Activated T-helper 2 cell treated with anti-CD3 and anti-CD28 coated beads, Interferon-gamma antibody, Interleukin-2, Interleukin-4, amounts not matched to agents 10 μg/mL and 5 μg/mL and 100 μg/mL, durations not matched to agents 14 hours and 24 hours and 36 hours (primary cell): ENCODE results near the gene LEMD2. TPM values are rescaled to one million over a fixed set of nuclear protein-coding genes. Genes with fewer than 3 reads are reported as not detected.
"Not testable (repeated sequence)": the region's sequence is repeated elsewhere in the genome, so short reads cannot be mapped to it uniquely, and the experiment has no call there.

Source experiments
- DNase-seq: peaks from one replicate; pipeline ENCODE4 v3.0.0; 2021; ENCODE audit warnings: low spot score
- H3K27ac Mint-ChIP-seq: one replicate; pipeline ENCODE4 v1.8.0; 2021; ENCODE audit warnings: mixed read lengths
- H3K27me3 Mint-ChIP-seq: one replicate; pipeline ENCODE4 v1.8.0; 2021; ENCODE audit warnings: low read depth, mixed read lengths
- H3K36me3 Mint-ChIP-seq: one replicate; pipeline ENCODE4 v1.8.0; 2021; ENCODE audit warnings: low read depth, mixed read lengths
- H3K4me1 Mint-ChIP-seq: one replicate; pipeline ENCODE4 v1.8.0; 2021; ENCODE audit warnings: low read depth, mixed read lengths
- H3K4me3 Mint-ChIP-seq: one replicate; pipeline ENCODE4 v1.8.0; 2021; ENCODE audit warnings: low read depth, mild to moderate bottlenecking, moderate library complexity, mixed read lengths
- H3K9me3 Mint-ChIP-seq: one replicate; pipeline ENCODE4 v1.8.0; 2021; ENCODE audit warnings: mixed read lengths
- intact Hi-C: fragments of 100-400 bp; cut with micrococcal nuclease; formaldehyde crosslinking; loops from one replicate; pipeline ENCODE4 v1.15.1; 2023
- total RNA-seq: library from RNA; stranded (reverse); gene quantifications from 2 replicates; pipeline ENCODE4 v1.2.3, GENCODE V29; 2022

The LEMD2 gene
- total RNA-seq = 61.7 and 66.2 TPM in 2 replicates

DNA sequence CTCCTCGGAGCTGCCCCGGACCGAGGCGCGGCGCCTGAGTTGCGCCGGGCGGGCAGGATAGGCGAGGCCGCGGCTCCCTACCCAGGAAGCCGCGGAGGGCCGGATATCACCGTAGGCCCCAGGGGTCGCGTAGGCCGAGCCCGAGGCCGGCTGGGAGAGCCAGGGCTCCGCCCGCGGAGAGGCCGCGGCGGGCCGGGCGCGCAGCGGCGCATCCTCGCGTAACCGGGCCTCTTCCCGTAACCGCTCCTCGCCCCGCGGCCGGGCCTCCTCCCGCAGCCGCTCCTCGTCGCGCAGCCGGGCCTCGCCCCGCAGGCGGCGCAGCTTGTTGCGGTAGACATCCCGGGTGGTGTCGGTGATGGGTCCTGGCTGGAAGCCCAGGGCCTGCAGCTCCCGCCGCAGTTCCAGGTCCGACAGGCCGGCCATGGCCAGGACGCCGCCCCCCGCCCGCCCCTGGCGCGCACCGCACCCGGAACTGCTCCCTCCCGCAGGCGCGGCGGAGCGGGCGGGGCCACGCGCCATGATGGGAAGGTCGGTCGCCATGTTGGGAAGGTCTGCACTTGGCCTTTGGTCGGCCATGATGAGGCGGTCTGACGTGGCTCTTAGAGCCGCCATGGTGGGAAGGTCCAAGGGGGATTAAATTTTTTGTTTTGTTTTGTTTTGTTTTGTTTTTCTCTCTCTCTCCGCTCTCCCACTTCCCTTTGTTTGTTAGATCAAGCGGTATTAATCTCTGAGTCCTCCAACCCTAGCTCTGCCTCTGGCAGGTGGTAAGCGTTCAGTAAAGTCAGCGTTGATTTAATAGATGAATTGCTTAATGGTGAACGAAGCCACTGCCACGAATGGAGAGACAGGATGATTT lies at the start of gene LEMD2:
Gene LEMD2 (minus strand): TSS at position 437 of the 856 bp plus-strand sequence. CDS start 14 bp downstream, at position 423.
- Mint-ChIP-seq H3K27ac (peak within 1 kb of the TSS; percentile 96), H3K36me3 (peaks cover 36% of the 10 kb centered on the region), H3K9me3 (no peaks in the 10 kb centered on the region), H3K4me1 (peaks cover 34% of the 10 kb centered on the region), H3K4me3 (peak within 1 kb of the TSS; percentile 92), H3K27me3 (peaks cover 7% of the 10 kb centered on the region)
- peak; percentile 91 for DNase-seq
- intact Hi-C loops = loop anchor here (2.0 to 5.0 kb wide), 2 partner anchors 78 to 113 kb away; partner anchors contain the start of gene UQCC2

DNA sequence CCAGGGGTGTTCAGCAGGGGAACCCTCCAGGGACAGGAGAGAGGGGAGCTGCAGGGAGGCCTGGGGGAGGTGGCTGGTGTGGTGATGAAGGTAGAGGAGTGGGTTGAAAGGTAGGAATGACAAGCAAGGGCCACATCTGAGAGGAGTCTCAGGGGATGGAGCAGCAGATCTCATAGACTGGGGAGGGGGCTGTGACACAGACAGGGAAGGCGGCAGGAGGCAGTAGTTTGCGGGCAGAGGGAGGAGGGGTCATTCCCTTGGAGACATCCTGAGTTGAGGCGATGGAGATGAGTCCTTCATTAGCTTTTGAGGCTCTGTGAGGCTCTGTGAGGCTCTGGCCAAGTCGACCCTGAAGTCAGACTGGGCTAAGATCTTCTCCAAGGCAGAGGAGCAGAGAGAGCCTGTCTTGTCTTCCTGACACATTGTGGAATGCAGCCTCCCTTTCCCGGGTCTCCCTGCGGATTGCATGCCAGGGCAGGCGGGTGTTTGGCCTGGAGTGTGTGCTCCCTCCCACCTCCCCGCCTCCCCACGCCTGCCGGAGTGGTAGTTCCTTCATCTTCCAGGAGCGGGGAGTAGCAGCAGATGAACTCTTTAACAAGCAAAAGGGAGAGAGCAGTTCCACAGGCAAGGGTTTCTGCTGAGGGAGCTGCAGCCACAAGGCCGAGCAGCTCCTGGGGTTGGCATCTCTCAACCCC lies 49.2 kb upstream of the LEMD2 start:
- H3K9me3 Mint-ChIP-seq = no peaks in the 10 kb centered on the region
- no peak for DNase-seq
- intact Hi-C loops = no loop called here
- H3K27me3 Mint-ChIP-seq = peaks cover 12% of the 10 kb centered on the region
- H3K36me3 Mint-ChIP-seq = no peaks in the 10 kb centered on the region
- peaks cover 16% of the 10 kb centered on the region for H3K4me1 Mint-ChIP-seq
- no peak overlapping the region for H3K27ac Mint-ChIP-seq
- H3K4me3 Mint-ChIP-seq = no peak overlapping the region

GRCh38 chr6:33836806-33837469 lies 48.0 kb upstream of the LEMD2 start:
- H3K4me1 Mint-ChIP-seq = peaks cover 16% of the 10 kb centered on the region
- H3K36me3 Mint-ChIP-seq = no peaks in the 10 kb centered on the region
- H3K27ac Mint-ChIP-seq = no peak overlapping the region
- intact Hi-C loops = no loop called here
- no peak for DNase-seq
- H3K27me3 Mint-ChIP-seq = peaks cover 12% of the 10 kb centered on the region
- H3K9me3 Mint-ChIP-seq = no peaks in the 10 kb centered on the region
- H3K4me3 Mint-ChIP-seq = no peak overlapping the region

DNA sequence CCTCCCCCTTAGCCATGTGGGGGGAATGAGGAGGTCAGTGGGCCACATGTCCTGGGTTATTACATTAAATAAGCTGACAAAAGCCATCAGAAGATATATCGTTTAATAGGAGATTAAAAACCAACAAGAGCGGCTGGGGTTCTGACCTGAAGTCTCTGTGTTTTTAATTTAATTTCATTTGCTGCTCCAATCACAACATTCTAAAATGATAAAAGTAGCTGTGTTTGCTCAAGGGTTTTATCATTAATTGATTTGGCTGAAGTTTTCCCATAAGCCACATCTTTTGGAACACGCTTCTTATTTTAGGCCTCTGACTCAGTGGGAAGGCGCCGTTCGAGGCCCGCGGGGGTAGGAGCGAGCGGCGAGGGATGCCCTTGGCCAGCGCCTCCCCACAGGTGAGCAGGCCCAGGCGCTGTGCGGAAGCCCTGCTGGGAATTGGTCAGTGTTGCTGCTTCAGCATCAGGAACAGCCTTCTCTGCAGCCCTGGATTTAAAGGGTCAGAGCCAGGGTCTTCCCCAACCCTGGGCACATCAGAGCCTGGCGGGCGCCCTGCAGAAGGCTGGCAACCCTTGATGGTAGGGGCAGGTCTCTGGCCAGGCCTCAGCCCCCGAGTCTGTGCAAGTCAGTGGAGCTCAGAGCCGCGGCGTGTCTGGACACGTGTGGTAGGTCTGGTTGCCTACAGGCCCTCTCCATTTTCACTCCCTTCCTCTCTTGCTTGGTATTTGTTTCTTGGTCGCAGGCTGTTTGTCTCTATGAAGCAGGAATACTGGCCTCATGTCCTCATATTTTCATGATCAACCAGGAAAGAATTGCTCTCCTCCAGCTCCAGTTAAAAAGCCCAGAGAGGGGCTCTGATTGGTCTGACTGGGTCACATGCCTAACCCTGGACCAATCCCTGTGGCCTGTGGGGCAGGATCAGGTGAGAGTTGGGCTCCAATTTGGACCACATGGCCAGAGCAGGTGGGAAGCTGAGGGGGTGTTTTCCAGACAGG lies 45.8 kb upstream of the LEMD2 start:
- H3K4me1 Mint-ChIP-seq = peaks cover 7% of the 10 kb centered on the region
- no peak overlapping the region for H3K4me3 Mint-ChIP-seq
- DNase-seq = no peak
- no peaks in the 10 kb centered on the region for H3K36me3 Mint-ChIP-seq
- H3K27me3 Mint-ChIP-seq = peaks cover 20% of the 10 kb centered on the region
- H3K27ac Mint-ChIP-seq = no peak overlapping the region
- H3K9me3 Mint-ChIP-seq = no peaks in the 10 kb centered on the region
- intact Hi-C loops = no loop called here

DNA sequence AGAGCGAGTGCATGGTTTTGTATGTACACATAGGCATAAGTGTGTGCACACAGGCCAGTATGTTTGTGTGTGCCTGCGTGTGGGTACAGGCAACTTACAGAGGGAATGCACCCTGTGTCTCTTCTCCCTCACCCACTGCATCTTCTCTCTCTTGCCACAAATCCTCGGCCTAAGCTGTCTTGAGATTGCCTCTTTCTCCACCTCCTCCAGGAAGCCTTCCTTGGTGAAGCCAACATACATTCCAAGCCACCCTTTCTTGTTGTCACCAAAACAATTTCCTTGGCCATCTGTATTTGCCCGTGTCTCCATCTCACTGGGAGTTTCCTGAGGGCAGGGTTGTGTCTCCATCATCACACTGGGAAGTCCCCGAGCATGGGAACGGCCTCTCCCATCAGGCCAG lies 44.7 kb upstream of the LEMD2 start:
- DNase-seq = no peak
- Mint-ChIP-seq H3K9me3 (no peaks in the 10 kb centered on the region), H3K36me3 (no peaks in the 10 kb centered on the region), H3K27ac (no peak overlapping the region), H3K4me3 (no peak overlapping the region), H3K27me3 (peaks cover 20% of the 10 kb centered on the region), H3K4me1 (no peaks in the 10 kb centered on the region)
- intact Hi-C loops = no loop called here

- H3K4me3 Mint-ChIP-seq, H3K4me1 Mint-ChIP-seq: not testable (repeated sequence)
- H3K27me3 Mint-ChIP-seq = peaks cover 18% of the 10 kb centered on the region
These were observed 43.9 kb upstream of the LEMD2 start for GRCh38 chr6:33832831-33833230.

GRCh38 chr6:33831725-33832124 lies 42.8 kb upstream of the LEMD2 start:
- H3K27ac Mint-ChIP-seq, H3K27me3 Mint-ChIP-seq, intact Hi-C loops, H3K9me3 Mint-ChIP-seq, H3K4me3 Mint-ChIP-seq, DNase-seq, H3K4me1 Mint-ChIP-seq, H3K36me3 Mint-ChIP-seq: not testable (repeated sequence)

More at GRCh38 chr6:33832831-33833230, 43.9 kb upstream of the LEMD2 start:
- H3K27ac Mint-ChIP-seq, H3K36me3 Mint-ChIP-seq, DNase-seq, intact Hi-C loops, H3K9me3 Mint-ChIP-seq: not testable (repeated sequence)

DNA sequence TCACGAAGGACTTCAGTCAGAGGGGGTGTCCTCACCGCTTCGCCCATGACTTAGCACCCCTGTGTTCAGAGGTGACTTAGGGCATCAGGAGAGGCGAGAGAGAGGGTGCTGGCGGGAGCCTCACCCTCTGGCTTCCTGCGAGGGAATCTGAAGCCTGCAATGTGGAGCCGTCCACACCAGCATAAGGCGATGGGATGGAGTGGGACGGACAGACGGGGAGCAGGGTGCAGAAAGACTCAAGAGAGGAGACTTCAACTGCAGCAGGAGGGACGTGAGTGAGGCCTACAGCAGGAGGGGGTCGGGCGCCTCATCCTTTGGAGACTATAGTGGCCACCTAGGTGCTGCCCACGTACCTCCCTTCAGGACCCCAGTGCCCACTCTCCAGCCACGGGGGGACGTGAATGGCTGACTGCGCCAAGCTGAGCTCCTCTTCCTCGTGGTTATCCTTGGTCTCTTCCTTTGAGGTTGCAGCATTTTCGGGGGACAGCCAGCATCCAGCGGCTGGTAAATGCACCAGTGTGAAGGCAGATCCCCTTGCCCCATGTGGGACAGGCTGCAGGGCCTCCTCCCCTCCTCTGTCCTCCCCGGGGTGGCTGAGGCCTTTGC lies 41.8 kb upstream of the LEMD2 start:
- Mint-ChIP-seq H3K27me3 (peaks cover 10% of the 10 kb centered on the region), H3K9me3 (no peaks in the 10 kb centered on the region), H3K4me3 (no peak overlapping the region), H3K4me1 (no peaks in the 10 kb centered on the region), H3K27ac (no peak overlapping the region), H3K36me3 (no peaks in the 10 kb centered on the region)
- DNase-seq = no peak
- intact Hi-C loops = no loop called here

DNA sequence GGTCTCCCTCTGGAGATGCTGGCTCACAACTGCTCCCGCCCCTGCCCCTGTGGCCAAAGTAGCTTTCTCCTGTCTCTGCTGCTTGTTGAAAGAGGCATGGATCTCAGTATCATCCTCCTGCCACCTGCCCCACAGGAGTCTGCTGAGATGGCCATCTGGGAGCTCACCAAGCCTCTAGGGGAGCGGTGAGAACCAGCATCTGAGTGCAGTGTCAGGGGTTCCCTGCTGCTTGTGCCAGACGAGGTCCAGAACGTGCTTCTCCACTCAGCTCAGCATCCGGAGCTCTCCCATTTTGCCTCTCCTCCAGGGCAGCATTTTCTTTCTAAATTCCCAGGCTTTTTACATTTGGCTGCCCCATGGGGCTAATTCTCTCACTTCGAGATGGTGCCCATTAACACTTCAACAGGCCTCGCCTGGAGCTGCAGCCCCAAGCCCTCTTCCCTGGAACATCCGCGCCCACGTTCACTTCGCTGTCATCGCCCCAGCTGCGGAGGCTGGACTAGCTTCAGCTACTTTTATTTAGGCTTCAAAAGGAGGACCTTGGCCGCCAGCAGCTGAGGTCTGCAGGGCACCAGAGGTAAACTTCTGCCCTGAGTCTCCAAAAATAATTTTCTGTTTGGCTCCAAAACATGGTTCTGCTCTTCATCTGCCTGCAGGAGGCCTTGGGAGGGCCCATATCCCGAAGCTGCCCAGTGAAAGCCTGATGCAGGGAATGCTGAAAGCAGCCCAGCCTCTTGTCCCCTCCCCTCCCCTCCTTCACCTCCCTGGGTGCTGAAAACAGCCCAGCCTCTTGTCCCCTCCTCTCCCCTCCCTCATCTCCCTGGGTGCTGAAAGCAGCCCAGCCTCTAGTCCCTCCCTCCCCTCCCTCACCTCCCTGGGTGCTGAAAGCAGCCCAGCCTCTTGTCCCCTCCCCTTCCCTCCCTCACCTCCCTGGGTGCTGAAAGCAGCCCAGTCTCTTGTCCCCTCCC lies 40.1 kb upstream of the LEMD2 start:
- no peaks in the 10 kb centered on the region for H3K4me1 Mint-ChIP-seq
- H3K9me3 Mint-ChIP-seq = no peaks in the 10 kb centered on the region
- no peaks in the 10 kb centered on the region for H3K36me3 Mint-ChIP-seq
- no peak for DNase-seq
- intact Hi-C loops = no loop called here
- H3K27ac Mint-ChIP-seq = no peak overlapping the region
- peaks cover 11% of the 10 kb centered on the region for H3K27me3 Mint-ChIP-seq
- no peak overlapping the region for H3K4me3 Mint-ChIP-seq

DNA sequence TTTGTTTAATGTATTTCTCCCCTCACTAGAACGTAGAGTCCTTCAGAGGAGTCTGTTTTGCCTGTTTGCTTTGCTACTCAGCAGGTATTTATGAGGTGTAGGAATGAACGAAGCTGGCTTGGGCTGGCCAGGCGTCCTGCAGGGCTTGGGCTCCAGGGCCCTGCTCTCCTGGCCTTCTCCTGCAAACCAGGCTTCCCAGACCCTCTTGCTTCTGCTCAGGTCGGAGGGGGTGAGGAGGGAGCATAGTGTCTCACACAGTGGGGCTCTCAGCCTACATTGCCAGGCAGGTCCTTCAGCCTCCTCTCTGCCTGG lies 39.5 kb upstream of the LEMD2 start:
- intact Hi-C loops = no loop called here
- DNase-seq = no peak
- H3K4me1 Mint-ChIP-seq = no peaks in the 10 kb centered on the region
- no peaks in the 10 kb centered on the region for H3K36me3 Mint-ChIP-seq
- H3K9me3 Mint-ChIP-seq = no peaks in the 10 kb centered on the region
- no peak overlapping the region for H3K27ac Mint-ChIP-seq
- peaks cover 13% of the 10 kb centered on the region for H3K27me3 Mint-ChIP-seq
- H3K4me3 Mint-ChIP-seq = no peak overlapping the region
